Measurements from ENCODE around the gene CHTOP. TPM values are rescaled to one million over a fixed set of nuclear protein-coding genes. Genes with fewer than 3 reads are reported as not detected.
A peak's percentile ranks its signal among the peaks of the same experiment; 100 is the strongest.
"Not testable (repeated sequence)": the region's sequence is repeated elsewhere in the genome, so short reads cannot be mapped to it uniquely, and the experiment has no call there.

The CHTOP gene
- polyA plus RNA-seq, 3 donors, result 121 to 142 (median 124) TPM

GRCh38 chr1:153626477-153626903 lies 7.4 kb upstream of the CHTOP start:
- DNase-seq (ENCODE audit: extremely low read depth in 1 of 11, low read depth in 9 of 11, low spot score in 4 of 11), result no peak

GRCh38 chr1:153626904-153627714 lies 6.8 kb upstream of the CHTOP start, which contains the start of gene S100A13:
S100A13 (minus strand) TSS chr1:153627505; CDS start chr1:153626472, 1,033 bp downstream.
- peak in 9 of 11 donors; percentile 69 to 88 (median 81) for DNase-seq (ENCODE audit: extremely low read depth in 1 of 11, low read depth in 9 of 11, low spot score in 4 of 11)

GRCh38 chr1:153627715-153628626 lies 5.9 kb upstream of the CHTOP start, which contains the start of gene S100A1:
S100A1 (plus strand) TSS chr1:153628434; CDS start chr1:153630522, 2,088 bp downstream.
- DNase-seq (ENCODE audit: extremely low read depth in 1 of 11, low read depth in 9 of 11, low spot score in 4 of 11), result no peak

- DNase-seq (ENCODE audit: extremely low read depth in 1 of 11, low read depth in 9 of 11, low spot score in 4 of 11), result no peak
Observed at GRCh38 chr1:153628638-153629342, 5.1 kb upstream of the CHTOP start.

GRCh38 chr1:153629343-153629665 lies 4.6 kb upstream of the CHTOP start:
- no peak for DNase-seq (ENCODE audit: extremely low read depth in 1 of 11, low read depth in 9 of 11, low spot score in 4 of 11)

- no peak for DNase-seq (ENCODE audit: extremely low read depth in 1 of 11, low read depth in 9 of 11, low spot score in 4 of 11)
Observed at GRCh38 chr1:153629971-153630370, 3.9 kb upstream of the CHTOP start.

- no peak for DNase-seq (ENCODE audit: extremely low read depth in 1 of 11, low read depth in 9 of 11, low spot score in 4 of 11)
Observed at GRCh38 chr1:153630384-153630783, 3.5 kb upstream of the CHTOP start.

GRCh38 chr1:153631047-153632022 lies 2.5 kb upstream of the CHTOP start:
- no peak for DNase-seq (ENCODE audit: extremely low read depth in 1 of 11, low read depth in 9 of 11, low spot score in 4 of 11)

GRCh38 chr1:153633161-153633753 lies 609 bp upstream of the CHTOP start:
- DNase-seq (ENCODE audit: extremely low read depth in 1 of 11, low read depth in 9 of 11, low spot score in 4 of 11), result no peak

GRCh38 chr1:153635872-153636271 lies 2.0 kb downstream of the CHTOP start:
- DNase-seq (ENCODE audit: extremely low read depth in 1 of 11, low read depth in 9 of 11, low spot score in 4 of 11), result no peak

GRCh38 chr1:153636312-153636711 lies 2.4 kb downstream of the CHTOP start:
- DNase-seq (ENCODE audit: extremely low read depth in 1 of 11, low read depth in 9 of 11, low spot score in 4 of 11), result no peak

GRCh38 chr1:153638261-153638660 lies 4.4 kb downstream of the CHTOP start:
- no peak for DNase-seq (ENCODE audit: extremely low read depth in 1 of 11, low read depth in 9 of 11, low spot score in 4 of 11)

GRCh38 chr1:153639280-153639679 lies 5.4 kb downstream of the CHTOP start:
- DNase-seq (ENCODE audit: extremely low read depth in 1 of 11, low read depth in 9 of 11, low spot score in 4 of 11), result no peak

GRCh38 chr1:153640213-153640612 lies 6.3 kb downstream of the CHTOP start:
- DNase-seq (ENCODE audit: extremely low read depth in 1 of 11, low read depth in 9 of 11, low spot score in 4 of 11), result not testable (repeated sequence)

GRCh38 chr1:153640861-153641260 lies 7.0 kb downstream of the CHTOP start:
- no peak for DNase-seq (ENCODE audit: extremely low read depth in 1 of 11, low read depth in 9 of 11, low spot score in 4 of 11)

- no peak for DNase-seq (ENCODE audit: extremely low read depth in 1 of 11, low read depth in 9 of 11, low spot score in 4 of 11)
Observed at GRCh38 chr1:153642161-153642560, 8.3 kb downstream of the CHTOP start.

GRCh38 chr1:153643100-153643499 lies 9.2 kb downstream of the CHTOP start:
- DNase-seq (ENCODE audit: extremely low read depth in 1 of 11, low read depth in 9 of 11, low spot score in 4 of 11), result no peak

- DNase-seq (ENCODE audit: extremely low read depth in 1 of 11, low read depth in 9 of 11, low spot score in 4 of 11), result no peak
Observed at GRCh38 chr1:153643816-153644215, 9.9 kb downstream of the CHTOP start.
